IMR-90 (cell line): Measurements from ENCODE around the gene MND1. TPM values are rescaled to one million over a fixed set of nuclear protein-coding genes. Genes with fewer than 3 reads are reported as not detected.

Experiments used
- ATAC-seq: fragments of 200-7000 bp; cut with Tn5 transposase; 2 replicates; pipeline ENCODE4 v1.9.1; 2020; ENCODE audit warnings: low read depth, mild to moderate bottlenecking, moderate library complexity
- BruUV-seq: library from RNA; stranded (reverse); fragments of 400-500 nt; replicated peaks from 2 replicates; lab custom pipeline; 2021; lab: Mats Ljungman, UMichigan
- CTCF ChIA-PET: fragments of 300-600 bp; formaldehyde crosslinking; extraction: SDS; loops from one replicate; lab custom pipeline; 2021; ENCODE audit warnings: antibody characterized with exemption; lab: Yijun Ruan, JAX
- POLR2A ChIA-PET: fragments of 300-600 bp; sonication (Branson Sonifier 250); formaldehyde crosslinking; loops from one replicate; lab custom pipeline; 2022; ENCODE audit warnings: antibody characterized with exemption; ENCODE audit not compliant: unreplicated experiment; lab: Charles Lee
- DNase-seq: peaks from one replicate; pipeline ENCODE4 v3.0.0; 2013
- H2AFZ ChIP-seq: replicated peaks from 2 replicates; pipeline ENCODE3; 2013; ENCODE audit warnings: low read length, mild to moderate bottlenecking; ENCODE audit not compliant: poor library complexity
- H2AK5ac ChIP-seq: 2 replicates; pipeline ENCODE4 v1.6.1; 2013; ENCODE audit warnings: low read depth, low read length, inconsistent platforms
- H2AK9ac ChIP-seq: replicated peaks from 2 replicates; pipeline ENCODE3; 2013; ENCODE audit warnings: mild to moderate bottlenecking, low read depth, low read length, moderate library complexity; ENCODE audit not compliant: poor library complexity
- H2BK120ac ChIP-seq: 2 replicates; pipeline ENCODE4 v1.6.1; 2013; ENCODE audit warnings: low read depth, low read length, inconsistent platforms
- H2BK15ac ChIP-seq: 3 replicates; pipeline ENCODE4 v1.6.1; 2013; ENCODE audit warnings: low read depth, low read length, inconsistent platforms
- H2BK20ac ChIP-seq: 2 replicates; pipeline ENCODE4 v1.6.1; 2013; ENCODE audit warnings: low read depth, mild to moderate bottlenecking, inconsistent platforms, low read length, moderate library complexity
- H2BK5ac ChIP-seq: 2 replicates; pipeline ENCODE4 v1.6.1; 2013; ENCODE audit warnings: mild to moderate bottlenecking, low read depth, low read length, inconsistent platforms; ENCODE audit not compliant: poor library complexity, severe bottlenecking
- H3K14ac ChIP-seq: replicated peaks from 2 replicates; pipeline ENCODE4 v1.6.1; 2013; ENCODE audit warnings: low read depth, low read length, inconsistent platforms
- H3K18ac ChIP-seq: 2 replicates; pipeline ENCODE4 v1.6.1; 2013; ENCODE audit warnings: low read depth, low read length, control low read depth
- H3K23ac ChIP-seq: 2 replicates; pipeline ENCODE4 v1.6.1; 2013; ENCODE audit warnings: low read depth, low read length, inconsistent platforms
- H3K27ac ChIP-seq: 2 replicates; pipeline ENCODE4 v1.5.1; 2013; ENCODE audit warnings: mild to moderate bottlenecking, control low read depth, low read length; ENCODE audit not compliant: insufficient read depth
- H3K27me3 ChIP-seq: 2 replicates; pipeline ENCODE4 v1.6.1; 2013; ENCODE audit warnings: low read length; ENCODE audit not compliant: control insufficient read depth, insufficient read depth
- H3K36me3 ChIP-seq: 2 replicates; pipeline ENCODE4 v1.6.1; 2013; ENCODE audit warnings: low read length, mixed read lengths; ENCODE audit not compliant: control insufficient read depth, insufficient read depth
- H3K4ac ChIP-seq: 2 replicates; pipeline ENCODE4 v1.6.1; 2013; ENCODE audit warnings: low read depth, low read length, inconsistent platforms
- H3K4me1 ChIP-seq: 2 replicates; pipeline ENCODE4 v1.6.1; 2013; ENCODE audit warnings: low read length, mixed read lengths; ENCODE audit not compliant: control insufficient read depth, insufficient read depth
- H3K4me2 ChIP-seq: 2 replicates; pipeline ENCODE4 v1.6.1; 2013; ENCODE audit warnings: low read depth, mild to moderate bottlenecking, control low read depth, low read length, moderate library complexity
- H3K4me3 ChIP-seq: 2 replicates; pipeline ENCODE4 v1.5.1; 2013; ENCODE audit warnings: low read depth, mild to moderate bottlenecking, control low read depth, low read length, moderate library complexity; ENCODE audit not compliant: insufficient read depth
- H3K56ac ChIP-seq: 2 replicates; pipeline ENCODE4 v1.6.1; 2013; ENCODE audit warnings: low read length, inconsistent platforms; ENCODE audit not compliant: insufficient read depth; ENCODE audit errors: extremely low read depth
- H3K79me1 ChIP-seq, 2 experiments: 2 replicates each; pipeline ENCODE4 v1.6.1; 2013; ENCODE audit warnings: low read length in 2 of 2, inconsistent platforms in 1 of 2, low read depth in 1 of 2
- H3K9ac ChIP-seq: 2 replicates; pipeline ENCODE4 v1.6.1; 2013; ENCODE audit warnings: low read depth, low read length, control low read depth
- H3K9me1 ChIP-seq: 2 replicates; pipeline ENCODE4 v1.6.1; 2013; ENCODE audit warnings: low read length, inconsistent platforms; ENCODE audit not compliant: insufficient read depth
- H3K9me3 ChIP-seq: 2 replicates; pipeline ENCODE4 v1.6.1; 2013; ENCODE audit warnings: low read length; ENCODE audit not compliant: control insufficient read depth, insufficient read depth
- H4K20me1 ChIP-seq: 2 replicates; pipeline ENCODE4 v1.6.1; 2013; ENCODE audit warnings: low read length, inconsistent platforms; ENCODE audit not compliant: insufficient read depth
- H4K5ac ChIP-seq: 2 replicates; pipeline ENCODE4 v1.6.1; 2013; ENCODE audit warnings: mild to moderate bottlenecking, low read depth, low read length, control low read depth
- H4K8ac ChIP-seq, 2 experiments: 2 replicates each; pipeline ENCODE4 v1.6.1; 2013; ENCODE audit warnings: low read depth in 2 of 2, low read length in 2 of 2, control low read depth in 1 of 2, inconsistent platforms in 1 of 2
- H4K91ac ChIP-seq: 2 replicates; pipeline ENCODE4 v1.6.1; 2013; ENCODE audit warnings: low read depth, low read length, inconsistent platforms; ENCODE audit not compliant: insufficient read depth
- BHLHE40 ChIP-seq: fragments of 150-350 bp; IDR thresholded peaks from 2 replicates; pipeline ENCODE4 v1.6.1; 2016; ENCODE audit warnings: mild to moderate bottlenecking, low read depth, low read length
- CEBPB ChIP-seq: IDR thresholded peaks from 2 replicates; pipeline ENCODE4 v1.6.1; 2012; ENCODE audit warnings: low read depth, low read length, improper control_type of control experiment
- MAFK ChIP-seq: IDR thresholded peaks from 2 replicates; pipeline ENCODE4 v1.6.1; 2012; ENCODE audit warnings: low read depth, low read length, improper control_type of control experiment
- MAZ ChIP-seq: IDR thresholded peaks from 2 replicates; pipeline ENCODE4 v1.6.1; 2012; ENCODE audit warnings: low read depth, mild to moderate bottlenecking, low read length, improper control_type of control experiment, moderate library complexity, borderline replicate concordance
- MXI1 ChIP-seq: IDR thresholded peaks from 2 replicates; pipeline ENCODE4 v1.6.1; 2012; ENCODE audit warnings: low read depth, mild to moderate bottlenecking, low read length, moderate library complexity, borderline replicate concordance
- NFE2L2 ChIP-seq: fragments of 150-350 bp; IDR thresholded peaks from 2 replicates; pipeline ENCODE4 v1.6.1; 2016; ENCODE audit warnings: low read depth, mild to moderate bottlenecking, low read length
- POLR2A ChIP-seq: IDR thresholded peaks from 2 replicates; pipeline ENCODE4 v1.6.1; 2012; ENCODE audit warnings: mild to moderate bottlenecking, low read depth, low read length
- RAD21 ChIP-seq: IDR thresholded peaks from 2 replicates; pipeline ENCODE4 v1.6.1; 2012; ENCODE audit warnings: low read length, improper control_type of control experiment
- RCOR1 ChIP-seq: IDR thresholded peaks from 2 replicates; pipeline ENCODE4 v1.6.1; 2012; ENCODE audit warnings: mild to moderate bottlenecking, low read length, improper control_type of control experiment; ENCODE audit not compliant: insufficient replicate concordance
- RFX5 ChIP-seq: IDR thresholded peaks from 2 replicates; pipeline ENCODE4 v1.8.0; 2012; ENCODE audit warnings: low read depth, mild to moderate bottlenecking, low read length, moderate library complexity
- USF2 ChIP-seq: fragments of 150-350 bp; IDR thresholded peaks from 2 replicates; pipeline ENCODE4 v1.6.1; 2017; ENCODE audit warnings: mild to moderate bottlenecking, antibody characterized with exemption, low read length, low read depth
- whole genome bisulfite sequencing, 2 experiments: methylation state at CpG; one replicate each; pipeline versions ENCODE4 v1.1.5 to v1.1.7; 2013; ENCODE audit warnings: missing lambda C conversion rate in 2 of 2; ENCODE audit not compliant: insufficient read length in 1 of 2; ENCODE audit errors: extremely low coverage in 2 of 2; 5-methylcytosine and 5-hydroxymethylcytosine counted together
- dilution Hi-C: fragments of 300-500 bp; cut with HindIII; formaldehyde crosslinking; loops from one replicate; pipeline ENCODE4 v1.14.3; 2018; ENCODE audit warnings: low sequenced_read_pairs; ENCODE audit not compliant: unreplicated experiment
- in situ Hi-C: fragments of 300-500 bp; cut with MboI; formaldehyde crosslinking; loops from 3 replicates; pipeline ENCODE4 v1.14.3; 2019; ENCODE audit warnings: low sequenced_read_pairs, inconsistent platforms, mixed read lengths
- intact Hi-C: fragments of 100-400 bp; cut with micrococcal nuclease; formaldehyde crosslinking; loops from 2 replicates; pipeline ENCODE4 v1.10.0; 2022
- polyA plus RNA-seq, 3 experiments: library from polyadenylated mRNA; depleted of rRNA; stranded (reverse); fragments of >200 nt; gene quantifications; 2 replicates each; pipeline ENCODE4 v1.2.3, GENCODE V29; 2012; ENCODE audit warnings: low replicate concordance in 1 of 3
- total RNA-seq: library from RNA; depleted of rRNA; stranded (reverse); fragments of >200 nt; gene quantifications from 2 replicates; pipeline ENCODE4 v1.2.3, GENCODE V29; 2012
- TF ChIP-seq, protein P1 (sequence below): fragments of 150-350 bp; IDR thresholded peaks from 2 replicates; pipeline ENCODE4 v1.6.1; 2016; ENCODE audit warnings: low read depth, mild to moderate bottlenecking, low read length, moderate library complexity, borderline replicate concordance
- TF ChIP-seq, protein P2 (sequence below): conservative IDR thresholded peaks from 2 replicates; pipeline ENCODE4 v1.5.1; 2012; ENCODE audit warnings: mild to moderate bottlenecking, low read depth, low read length, improper control_type of control experiment

Gene MND1
- total and polyA plus RNA-seq, 2 of the 4 experiments (the other 2 are of a cell fraction) = 0.36 to 3.5 TPM

GRCh38 chr4:153399358-153399757, 54.9 kb downstream of the MND1 start:
- no peak overlapping the region for H3K14ac ChIP-seq
- no peaks in the 10 kb centered on the region for H4K20me1 ChIP-seq
- TF ChIP-seq MAFK = no peak
- TF ChIP-seq NFE2L2 = no peak
- TF ChIP-seq USF2 = no peak
- TF ChIP-seq MAZ = no peak
- TF ChIP-seq, protein P1, sequence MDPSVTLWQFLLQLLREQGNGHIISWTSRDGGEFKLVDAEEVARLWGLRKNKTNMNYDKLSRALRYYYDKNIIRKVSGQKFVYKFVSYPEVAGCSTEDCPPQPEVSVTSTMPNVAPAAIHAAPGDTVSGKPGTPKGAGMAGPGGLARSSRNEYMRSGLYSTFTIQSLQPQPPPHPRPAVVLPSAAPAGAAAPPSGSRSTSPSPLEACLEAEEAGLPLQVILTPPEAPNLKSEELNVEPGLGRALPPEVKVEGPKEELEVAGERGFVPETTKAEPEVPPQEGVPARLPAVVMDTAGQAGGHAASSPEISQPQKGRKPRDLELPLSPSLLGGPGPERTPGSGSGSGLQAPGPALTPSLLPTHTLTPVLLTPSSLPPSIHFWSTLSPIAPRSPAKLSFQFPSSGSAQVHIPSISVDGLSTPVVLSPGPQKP = no peak
- TF ChIP-seq RAD21 = no peak
- no peak for TF ChIP-seq MXI1
- TF ChIP-seq POLR2A = no peak
- TF ChIP-seq RFX5 = no peak
- no peak for TF ChIP-seq RCOR1
- TF ChIP-seq BHLHE40 = no peak
- TF ChIP-seq CEBPB = no peak
- TF ChIP-seq, protein P2, sequence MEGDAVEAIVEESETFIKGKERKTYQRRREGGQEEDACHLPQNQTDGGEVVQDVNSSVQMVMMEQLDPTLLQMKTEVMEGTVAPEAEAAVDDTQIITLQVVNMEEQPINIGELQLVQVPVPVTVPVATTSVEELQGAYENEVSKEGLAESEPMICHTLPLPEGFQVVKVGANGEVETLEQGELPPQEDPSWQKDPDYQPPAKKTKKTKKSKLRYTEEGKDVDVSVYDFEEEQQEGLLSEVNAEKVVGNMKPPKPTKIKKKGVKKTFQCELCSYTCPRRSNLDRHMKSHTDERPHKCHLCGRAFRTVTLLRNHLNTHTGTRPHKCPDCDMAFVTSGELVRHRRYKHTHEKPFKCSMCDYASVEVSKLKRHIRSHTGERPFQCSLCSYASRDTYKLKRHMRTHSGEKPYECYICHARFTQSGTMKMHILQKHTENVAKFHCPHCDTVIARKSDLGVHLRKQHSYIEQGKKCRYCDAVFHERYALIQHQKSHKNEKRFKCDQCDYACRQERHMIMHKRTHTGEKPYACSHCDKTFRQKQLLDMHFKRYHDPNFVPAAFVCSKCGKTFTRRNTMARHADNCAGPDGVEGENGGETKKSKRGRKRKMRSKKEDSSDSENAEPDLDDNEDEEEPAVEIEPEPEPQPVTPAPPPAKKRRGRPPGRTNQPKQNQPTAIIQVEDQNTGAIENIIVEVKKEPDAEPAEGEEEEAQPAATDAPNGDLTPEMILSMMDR = no peak
- in situ Hi-C loops = no loop called here
- dilution Hi-C loops = no loop called here
- H3K4ac ChIP-seq = no peak overlapping the region
- no peaks in the 10 kb centered on the region for H3K27me3 ChIP-seq
- H3K4me3 ChIP-seq = no peak overlapping the region
- H4K8ac ChIP-seq = no peak overlapping the region
- no peak overlapping the region for H2AFZ ChIP-seq
- no peak overlapping the region for H3K9ac ChIP-seq
- H2AK9ac ChIP-seq = no peak overlapping the region
- no peak for DNase-seq
- no peak overlapping the region for H4K91ac ChIP-seq
- no peaks in the 10 kb centered on the region for H3K79me1 ChIP-seq
- no peaks in the 10 kb centered on the region for H3K9me3 ChIP-seq
- no peak for ATAC-seq
- H3K4me1 ChIP-seq = no peaks in the 10 kb centered on the region
- no peak overlapping the region for H3K23ac ChIP-seq
- H3K27ac ChIP-seq = no peak overlapping the region
- intact Hi-C loops = loop anchor here (5.0 kb wide), 1 partner anchor 353 kb away; no protein-coding TSS in a partner anchor
- H2AK5ac ChIP-seq = no peak overlapping the region
- ChIA-PET POLR2A (no interaction called here), CTCF (no interaction called here)
- WGBS, 2 experiments = no CpG with 5 or more reads among the region's 3 CpGs
- no peak overlapping the region for H3K4me2 ChIP-seq
- BruUV-seq = no TSS peak
- no peak overlapping the region for H4K5ac ChIP-seq
- no peak overlapping the region for H2BK120ac ChIP-seq
- no peak overlapping the region for H2BK5ac ChIP-seq
- H3K36me3 ChIP-seq = no peaks in the 10 kb centered on the region
- H2BK15ac ChIP-seq = no peak overlapping the region
- H2BK20ac ChIP-seq = no peak overlapping the region
- H3K56ac ChIP-seq = no peak overlapping the region
- H3K9me1 ChIP-seq = no peaks in the 10 kb centered on the region
- no peak overlapping the region for H3K18ac ChIP-seq
